ENCODE data around the gene CACNA1S. TPM values are rescaled to one million over a fixed set of nuclear protein-coding genes. Genes with fewer than 3 reads are reported as not detected.

Gene CACNA1S
- total RNA-seq, 1 experiment from 2014 or later: not detected

DNA sequence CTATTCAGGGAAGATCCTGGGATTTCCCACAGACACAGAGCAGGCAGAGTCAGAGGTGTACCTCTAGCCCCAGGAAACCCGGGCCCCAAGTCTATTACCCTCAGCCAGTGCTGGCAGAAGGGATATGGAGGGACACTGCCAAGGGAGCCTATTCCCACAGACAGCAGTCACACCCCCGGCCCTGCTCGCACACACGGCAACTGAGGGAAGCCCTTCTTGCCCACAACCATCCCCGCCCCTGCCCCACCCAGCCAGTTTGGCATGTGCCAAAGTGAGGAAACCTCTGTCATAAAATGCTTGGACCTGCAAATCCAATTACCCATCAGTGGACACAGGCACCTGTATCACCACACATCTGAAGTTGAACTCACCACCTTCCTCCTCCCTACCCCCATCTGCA lies 6.5 kb downstream of the CACNA1S start:
- ChIA-PET POLR2A (ENCODE audit: low non-redundant PET) (no interaction called here), CTCF (no interaction called here)
- Histone ChIP-seq H3K27me3 (replicated peaks; ENCODE audit: insufficient read depth, low read depth, low read length, poor library complexity) (no peaks in the 10 kb centered on the region), H3K4me3 (ENCODE audit: low read depth, low read length, poor library complexity, severe bottlenecking) (no peak overlapping the region), H3K27ac (ENCODE audit: low read depth, low read length, poor library complexity, severe bottlenecking) (no peak overlapping the region), H3K9me3 (ENCODE audit: low read depth, low read length, poor library complexity, severe bottlenecking) (no peaks in the 10 kb centered on the region), H3K4me1 (ENCODE audit: insufficient read depth, low read length, poor library complexity, severe bottlenecking) (no peaks in the 10 kb centered on the region), H3K36me3 (ENCODE audit: insufficient read depth, low read length, poor library complexity, severe bottlenecking) (no peaks in the 10 kb centered on the region)
- no peak for DNase-seq (ENCODE audit: low spot score)
- intact Hi-C loops (cut with micrococcal nuclease; ENCODE audit: unreplicated experiment): no loop called here
- TF ChIP-seq EZH2 (IDR thresholded peaks at IDR 0.05; ENCODE audit: borderline replicate concordance, low read depth, low read length, poor library complexity, severe bottlenecking): no peak
- TF ChIP-seq, protein P1, sequence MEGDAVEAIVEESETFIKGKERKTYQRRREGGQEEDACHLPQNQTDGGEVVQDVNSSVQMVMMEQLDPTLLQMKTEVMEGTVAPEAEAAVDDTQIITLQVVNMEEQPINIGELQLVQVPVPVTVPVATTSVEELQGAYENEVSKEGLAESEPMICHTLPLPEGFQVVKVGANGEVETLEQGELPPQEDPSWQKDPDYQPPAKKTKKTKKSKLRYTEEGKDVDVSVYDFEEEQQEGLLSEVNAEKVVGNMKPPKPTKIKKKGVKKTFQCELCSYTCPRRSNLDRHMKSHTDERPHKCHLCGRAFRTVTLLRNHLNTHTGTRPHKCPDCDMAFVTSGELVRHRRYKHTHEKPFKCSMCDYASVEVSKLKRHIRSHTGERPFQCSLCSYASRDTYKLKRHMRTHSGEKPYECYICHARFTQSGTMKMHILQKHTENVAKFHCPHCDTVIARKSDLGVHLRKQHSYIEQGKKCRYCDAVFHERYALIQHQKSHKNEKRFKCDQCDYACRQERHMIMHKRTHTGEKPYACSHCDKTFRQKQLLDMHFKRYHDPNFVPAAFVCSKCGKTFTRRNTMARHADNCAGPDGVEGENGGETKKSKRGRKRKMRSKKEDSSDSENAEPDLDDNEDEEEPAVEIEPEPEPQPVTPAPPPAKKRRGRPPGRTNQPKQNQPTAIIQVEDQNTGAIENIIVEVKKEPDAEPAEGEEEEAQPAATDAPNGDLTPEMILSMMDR (conservative IDR thresholded peaks at IDR 0.05; ENCODE audit: low read depth, low read length): no peak
- BruUV-seq (replicated peaks): no TSS peak

DNA sequence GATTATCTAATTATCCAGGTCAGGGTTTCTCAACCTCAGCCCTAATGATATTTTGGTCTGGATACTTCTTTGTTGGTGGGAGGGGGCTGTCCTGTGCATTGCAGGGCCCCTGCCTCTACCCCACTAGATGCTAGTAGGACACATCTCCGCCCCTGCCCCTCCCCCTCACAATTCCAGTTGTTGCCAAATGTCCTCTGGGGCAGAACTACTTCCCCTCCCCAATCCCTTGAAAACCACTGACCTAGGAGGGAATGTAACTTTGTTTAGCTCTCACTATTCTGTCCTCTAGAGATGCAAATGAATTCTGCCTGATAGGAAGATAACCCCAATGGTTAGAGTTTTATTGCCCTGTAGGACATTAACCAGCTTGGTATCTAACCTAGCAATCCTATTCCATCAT lies 8.1 kb downstream of the CACNA1S start:
- CTCF ChIA-PET: no interaction called here
- intact Hi-C loops (cut with micrococcal nuclease; ENCODE audit: unreplicated experiment): no loop called here

DNA sequence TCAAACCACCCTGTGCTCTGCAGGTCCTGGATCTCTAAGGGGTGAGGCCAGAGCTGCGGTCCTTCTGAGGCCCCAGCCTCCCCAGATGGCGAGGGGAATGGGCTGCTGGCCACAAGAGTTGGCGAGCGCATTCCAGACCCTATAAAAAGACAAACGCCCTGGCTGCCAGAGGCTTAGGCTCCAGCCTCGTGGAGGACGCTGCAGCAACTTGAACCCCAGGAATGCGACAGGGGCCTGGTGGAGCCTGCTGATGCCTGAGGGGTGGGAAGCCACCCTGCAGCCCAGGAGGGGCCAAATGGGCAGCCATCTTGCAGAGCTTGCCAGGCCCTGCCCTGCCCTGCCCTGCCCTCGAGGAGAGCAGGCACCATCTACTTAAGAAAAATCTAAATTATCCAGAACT lies 8.6 kb downstream of the CACNA1S start:
- no TSS peak for BruUV-seq (replicated peaks)
- Histone ChIP-seq H3K27ac (ENCODE audit: low read depth, low read length, poor library complexity, severe bottlenecking) (no peak overlapping the region), H3K36me3 (ENCODE audit: insufficient read depth, low read length, poor library complexity, severe bottlenecking) (no peaks in the 10 kb centered on the region), H3K9me3 (ENCODE audit: low read depth, low read length, poor library complexity, severe bottlenecking) (no peaks in the 10 kb centered on the region), H3K27me3 (replicated peaks; ENCODE audit: insufficient read depth, low read depth, low read length, poor library complexity) (no peaks in the 10 kb centered on the region), H3K4me1 (ENCODE audit: insufficient read depth, low read length, poor library complexity, severe bottlenecking) (no peaks in the 10 kb centered on the region), H3K4me3 (ENCODE audit: low read depth, low read length, poor library complexity, severe bottlenecking) (no peak overlapping the region)
- ChIA-PET POLR2A (ENCODE audit: low non-redundant PET) (no interaction called here), CTCF (no interaction called here)
- no peak for DNase-seq (ENCODE audit: low spot score)
- intact Hi-C loops (cut with micrococcal nuclease; ENCODE audit: unreplicated experiment): no loop called here
- TF ChIP-seq, protein P1 (conservative IDR thresholded peaks at IDR 0.05; ENCODE audit: low read depth, low read length): no peak
- no peak for TF ChIP-seq EZH2 (IDR thresholded peaks at IDR 0.05; ENCODE audit: borderline replicate concordance, low read depth, low read length, poor library complexity, severe bottlenecking)

More for the DNA sequence above, 8.1 kb downstream of the CACNA1S start:
- no peaks in the 10 kb centered on the region for H3K36me3 ChIP-seq (ENCODE audit: insufficient read depth, low read length, poor library complexity, severe bottlenecking)
- H3K4me3 ChIP-seq (ENCODE audit: low read depth, low read length, poor library complexity, severe bottlenecking): no peak overlapping the region
- no peaks in the 10 kb centered on the region for H3K9me3 ChIP-seq (ENCODE audit: low read depth, low read length, poor library complexity, severe bottlenecking)
- no peak for TF ChIP-seq EZH2 (IDR thresholded peaks at IDR 0.05; ENCODE audit: borderline replicate concordance, low read depth, low read length, poor library complexity, severe bottlenecking)
- H3K27ac ChIP-seq (ENCODE audit: low read depth, low read length, poor library complexity, severe bottlenecking): no peak overlapping the region
- DNase-seq (ENCODE audit: low spot score): no peak
- H3K4me1 ChIP-seq (ENCODE audit: insufficient read depth, low read length, poor library complexity, severe bottlenecking): no peaks in the 10 kb centered on the region
- no TSS peak for BruUV-seq (replicated peaks)
- POLR2A ChIA-PET (ENCODE audit: low non-redundant PET): no interaction called here
- H3K27me3 ChIP-seq (replicated peaks; ENCODE audit: insufficient read depth, low read depth, low read length, poor library complexity): no peaks in the 10 kb centered on the region

DNA sequence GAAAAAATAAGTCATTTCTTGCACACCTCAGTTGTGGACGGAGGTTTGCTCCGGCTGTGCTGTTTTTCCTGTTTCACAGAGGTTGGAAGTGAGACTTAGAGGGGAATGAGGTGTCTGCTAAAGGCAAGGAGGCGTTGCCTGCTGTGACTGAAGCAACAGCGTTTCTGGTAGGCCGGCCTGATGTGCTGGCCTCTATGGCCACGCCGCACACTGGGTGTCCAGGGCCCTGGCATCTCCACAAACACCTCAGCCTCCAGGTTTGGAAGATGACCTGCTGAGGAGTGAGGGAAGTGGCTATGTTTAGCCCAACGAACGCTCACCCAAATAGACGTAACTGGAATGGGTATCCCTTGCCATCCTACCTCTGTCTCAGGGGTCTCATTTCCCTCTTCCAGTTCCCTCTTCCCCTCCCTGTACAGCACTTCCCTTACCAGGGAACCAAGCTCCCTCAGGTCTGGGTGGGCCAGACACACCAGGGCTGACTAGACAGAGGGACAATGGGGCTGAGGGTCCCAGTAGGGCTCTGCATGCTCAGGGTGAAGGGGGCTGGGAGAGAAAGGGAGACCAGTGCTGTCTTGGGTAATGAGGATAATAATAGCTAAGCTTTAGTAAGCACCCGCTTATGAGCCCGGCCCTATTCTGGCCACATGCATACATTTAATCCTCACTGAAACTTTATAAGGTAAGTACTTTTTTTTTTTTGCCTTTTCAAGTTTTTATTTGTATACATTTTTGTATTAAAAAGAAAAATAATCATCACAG lies 11.9 kb downstream of the CACNA1S start:
- Histone ChIP-seq H3K4me1 (ENCODE audit: insufficient read depth, low read length, poor library complexity, severe bottlenecking) (no peaks in the 10 kb centered on the region), H3K27ac (ENCODE audit: low read depth, low read length, poor library complexity, severe bottlenecking) (no peak overlapping the region), H3K36me3 (ENCODE audit: insufficient read depth, low read length, poor library complexity, severe bottlenecking) (no peaks in the 10 kb centered on the region), H3K27me3 (replicated peaks; ENCODE audit: insufficient read depth, low read depth, low read length, poor library complexity) (no peaks in the 10 kb centered on the region), H3K4me3 (ENCODE audit: low read depth, low read length, poor library complexity, severe bottlenecking) (no peak overlapping the region), H3K9me3 (ENCODE audit: low read depth, low read length, poor library complexity, severe bottlenecking) (no peaks in the 10 kb centered on the region)
- POLR2A ChIA-PET (ENCODE audit: low non-redundant PET): no interaction called here
- TF ChIP-seq EZH2 (IDR thresholded peaks at IDR 0.05; ENCODE audit: borderline replicate concordance, low read depth, low read length, poor library complexity, severe bottlenecking): no peak
- TF ChIP-seq, protein P1 (conservative IDR thresholded peaks at IDR 0.05; ENCODE audit: low read depth, low read length): no peak
- CTCF ChIA-PET: interaction anchor here (0.7 kb wide), 2 partner anchors 73 to 128 kb away, joined by 4 read pairs; no protein-coding TSS in a partner anchor
- no peak for DNase-seq (ENCODE audit: low spot score)
- BruUV-seq (replicated peaks): no TSS peak
- intact Hi-C loops (cut with micrococcal nuclease; ENCODE audit: unreplicated experiment): no loop called here

Data from A673 (cell line).